Calu3 (cell line): ENCODE data around the gene FILIP1L. TPM values are rescaled to one million over a fixed set of nuclear protein-coding genes. Genes with fewer than 3 reads are reported as not detected.

Source experiments
- BruUV-seq: library from RNA; stranded (reverse); fragments of 400-500 nt; replicated peaks from 2 replicates; lab custom pipeline; 2021; lab: Mats Ljungman, UMichigan
- CTCF ChIA-PET: fragments of 300-600 bp; sonication (Branson Sonifier 250); formaldehyde crosslinking; loops from one replicate; lab custom pipeline; 2022; ENCODE audit warnings: antibody characterized with exemption; lab: Charles Lee
- DNase-seq: peaks from one replicate; pipeline ENCODE4 v3.0.0; 2022
- H3K27ac Mint-ChIP-seq: one replicate; pipeline ENCODE4 v1.8.0; 2022; ENCODE audit warnings: mixed read lengths; ENCODE audit not compliant: unreplicated experiment
- H3K27me3 Mint-ChIP-seq: one replicate; pipeline ENCODE4 v1.8.0; 2022; ENCODE audit warnings: mixed read lengths; ENCODE audit not compliant: unreplicated experiment
- H3K36me3 Mint-ChIP-seq: one replicate; pipeline ENCODE4 v1.8.0; 2022; ENCODE audit warnings: mild to moderate bottlenecking, moderate library complexity, mixed read lengths; ENCODE audit not compliant: insufficient read depth, unreplicated experiment
- H3K4me1 Mint-ChIP-seq: one replicate; pipeline ENCODE4 v1.8.0; 2022; ENCODE audit warnings: mild to moderate bottlenecking, low read depth, mixed read lengths; ENCODE audit not compliant: unreplicated experiment
- H3K4me3 Mint-ChIP-seq: one replicate; pipeline ENCODE4 v1.8.0; 2022; ENCODE audit warnings: mild to moderate bottlenecking, low read depth, moderate library complexity, mixed read lengths; ENCODE audit not compliant: unreplicated experiment
- H3K9me3 Mint-ChIP-seq: one replicate; pipeline ENCODE4 v1.8.0; 2022; ENCODE audit warnings: low read depth, mixed read lengths; ENCODE audit not compliant: unreplicated experiment
- CTCF ChIP-seq: fragments of 200-600 bp; IDR thresholded peaks from one replicate; pipeline ENCODE4 v1.8.0; 2022; ENCODE audit warnings: antibody characterized with exemption; ENCODE audit not compliant: unreplicated experiment
- intact Hi-C: fragments of 100-400 bp; cut with micrococcal nuclease; formaldehyde crosslinking; loops from one replicate; pipeline ENCODE4 v1.10.0; 2022; ENCODE audit not compliant: unreplicated experiment
- total RNA-seq: library from RNA; stranded (reverse); gene quantifications from 2 replicates; pipeline ENCODE4 v1.2.3, GENCODE V29; 2022

The FILIP1L gene
- total RNA-seq, 1 experiment from 2014 or later: 5.2 TPM

- H3K4me1 Mint-ChIP-seq: peaks cover 72% of the 10 kb centered on the region
- no peaks in the 10 kb centered on the region for H3K27me3 Mint-ChIP-seq
- DNase-seq: no peak
- intact Hi-C loops: loop anchor here (5.0 kb wide), 2 partner anchors 55 to 165 kb away; no protein-coding TSS in a partner anchor
- H3K4me3 Mint-ChIP-seq: no peak overlapping the region
- BruUV-seq: no TSS peak
- TF ChIP-seq CTCF: no peak
- H3K9me3 Mint-ChIP-seq: no peaks in the 10 kb centered on the region
- no peak overlapping the region for H3K27ac Mint-ChIP-seq
- no peaks in the 10 kb centered on the region for H3K36me3 Mint-ChIP-seq
- CTCF ChIA-PET: interaction anchor here (0.6 to 2.0 kb wide), 5 partner anchors 17 to 176 kb away, joined by 3 to 10 read pairs (median 5); no protein-coding TSS in a partner anchor
Measured at GRCh38 chr3:100007313-100007712, 107.0 kb downstream of the FILIP1L start.

GRCh38 chr3:100006570-100007271 is 107.6 kb downstream of the FILIP1L start:
- peak overlapping the region; percentile 62 for H3K27ac Mint-ChIP-seq
- CTCF ChIA-PET: interaction anchor here (0.6 to 2.0 kb wide), 6 partner anchors 18 to 175 kb away, joined by 3 to 10 read pairs (median 5); no protein-coding TSS in a partner anchor
- intact Hi-C loops: loop anchor here (5.0 kb wide), 2 partner anchors 54 to 164 kb away; no protein-coding TSS in a partner anchor
- no TSS peak for BruUV-seq
- peaks cover 72% of the 10 kb centered on the region for H3K4me1 Mint-ChIP-seq
- H3K4me3 Mint-ChIP-seq: no peak overlapping the region
- TF ChIP-seq CTCF: no peak
- no peaks in the 10 kb centered on the region for H3K27me3 Mint-ChIP-seq
- DNase-seq: no peak
- no peaks in the 10 kb centered on the region for H3K36me3 Mint-ChIP-seq
- no peaks in the 10 kb centered on the region for H3K9me3 Mint-ChIP-seq

- no TSS peak for BruUV-seq
- peaks cover 72% of the 10 kb centered on the region for H3K4me1 Mint-ChIP-seq
- TF ChIP-seq CTCF: no peak
- H3K27me3 Mint-ChIP-seq: no peaks in the 10 kb centered on the region
- DNase-seq: no peak
- CTCF ChIA-PET: interaction anchor here (0.9 to 2.0 kb wide), 5 partner anchors 19 to 174 kb away, joined by 3 to 10 read pairs (median 5); no protein-coding TSS in a partner anchor
- no peaks in the 10 kb centered on the region for H3K9me3 Mint-ChIP-seq
- H3K4me3 Mint-ChIP-seq: no peak overlapping the region
- H3K27ac Mint-ChIP-seq: peak overlapping the region; percentile 62
- H3K36me3 Mint-ChIP-seq: no peaks in the 10 kb centered on the region
- intact Hi-C loops: loop anchor here (5.0 kb wide), 2 partner anchors 54 to 164 kb away; no protein-coding TSS in a partner anchor
Measured at GRCh38 chr3:100005665-100006393, 108.5 kb downstream of the FILIP1L start.

- Mint-ChIP-seq H3K36me3 (no peaks in the 10 kb centered on the region), H3K4me3 (no peak overlapping the region), H3K27ac (no peak overlapping the region), H3K27me3 (no peaks in the 10 kb centered on the region), H3K9me3 (no peaks in the 10 kb centered on the region), H3K4me1 (peaks cover 69% of the 10 kb centered on the region)
- intact Hi-C loops: loop anchor here (5.0 kb wide), 2 partner anchors 53 to 163 kb away; no protein-coding TSS in a partner anchor
- TF ChIP-seq CTCF: no peak
- DNase-seq: no peak
- CTCF ChIA-PET: interaction anchor here (0.5 to 0.7 kb wide), 2 partner anchors 37 to 173 kb away, joined by 3 read pairs; no protein-coding TSS in a partner anchor
- no TSS peak for BruUV-seq
Measured at GRCh38 chr3:100004931-100005330, 109.4 kb downstream of the FILIP1L start.
